ENCODE results near the gene PDE4D.

Gene PDE4D

DNA sequence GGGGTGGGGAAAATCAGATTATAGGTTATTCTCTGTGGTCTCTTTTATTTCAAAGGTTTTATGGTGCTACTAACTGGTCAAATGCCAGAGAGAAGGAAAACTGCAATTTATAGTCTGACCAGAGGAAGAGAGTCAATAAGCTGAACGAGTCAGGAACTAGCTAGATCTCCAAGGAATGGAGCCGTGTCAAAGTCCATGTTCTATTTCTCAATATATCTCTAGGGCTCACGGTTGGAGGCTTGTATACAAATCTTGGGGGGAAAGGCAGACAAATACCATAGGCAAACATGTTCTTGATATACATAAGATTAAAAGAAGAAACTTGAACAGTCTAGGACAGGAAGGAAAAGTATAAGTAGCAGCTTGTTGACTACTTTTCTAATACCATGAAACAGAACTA is 627.1 kb downstream of the PDE4D start:
- TF ChIP-seq SPI1 (IDR thresholded peaks at IDR 0.05; ENCODE audit: low read depth, low read length) (no peak), PAX5 (IDR thresholded peaks at IDR 0.05; ENCODE audit: insufficient read depth, low read length, severe bottlenecking) (no peak), TAF1 (IDR thresholded peaks at IDR 0.05; ENCODE audit: low read depth, low read length) (no peak), POLR2AphosphoS5 (IDR thresholded peaks at IDR 0.05; ENCODE audit: low read depth, low read length) (no peak), POLR2A (IDR thresholded peaks at IDR 0.05; ENCODE audit: low read depth, low read length) (no peak), POU2F2 (IDR thresholded peaks at IDR 0.05; ENCODE audit: low read depth, low read length) (no peak)

DNA sequence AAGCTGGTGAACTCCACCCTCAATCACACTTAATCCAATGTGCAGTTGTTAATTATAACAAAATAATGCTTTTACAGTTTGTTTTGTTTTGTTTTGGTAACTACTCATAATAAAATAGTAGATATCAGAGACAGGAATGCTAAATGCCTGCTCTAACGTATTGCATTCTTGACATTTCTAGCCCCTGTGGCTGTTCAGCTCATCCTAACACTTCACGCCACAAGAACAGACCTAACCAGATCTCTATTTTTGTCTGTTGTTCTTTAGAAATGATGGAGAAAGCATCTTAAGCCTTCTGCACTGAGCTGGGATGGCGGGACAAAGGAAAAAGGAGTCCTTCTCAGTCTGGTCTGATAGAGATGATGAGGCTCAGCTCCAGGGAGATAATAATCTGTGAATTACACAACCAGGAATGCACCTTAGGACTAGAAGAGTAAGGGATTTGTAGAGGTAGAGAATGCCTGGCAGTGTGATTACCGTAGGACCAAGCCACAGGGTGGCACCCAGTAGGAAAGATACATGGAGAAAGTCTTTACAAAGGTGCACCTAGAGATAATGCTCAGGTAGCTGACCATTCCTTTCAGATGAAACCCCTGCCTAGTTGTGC is 628.8 kb downstream of the PDE4D start:
- DNase-seq (ENCODE audit: insufficient read length, low spot score) (no peak), FAIRE-seq (no peak)
- TF ChIP-seq PAX5 (IDR thresholded peaks at IDR 0.05; ENCODE audit: insufficient read depth, low read length, severe bottlenecking) (no peak), POLR2AphosphoS5 (IDR thresholded peaks at IDR 0.05; ENCODE audit: low read depth, low read length) (no peak), POU2F2 (IDR thresholded peaks at IDR 0.05; ENCODE audit: low read depth, low read length) (no peak), POLR2A (IDR thresholded peaks at IDR 0.05; ENCODE audit: low read depth, low read length) (no peak), TAF1 (IDR thresholded peaks at IDR 0.05; ENCODE audit: low read depth, low read length) (no peak)

More for the DNA sequence above, 627.1 kb downstream of the PDE4D start:
- no peak for DNase-seq (ENCODE audit: insufficient read length, low spot score)
- no peak for FAIRE-seq

DNA sequence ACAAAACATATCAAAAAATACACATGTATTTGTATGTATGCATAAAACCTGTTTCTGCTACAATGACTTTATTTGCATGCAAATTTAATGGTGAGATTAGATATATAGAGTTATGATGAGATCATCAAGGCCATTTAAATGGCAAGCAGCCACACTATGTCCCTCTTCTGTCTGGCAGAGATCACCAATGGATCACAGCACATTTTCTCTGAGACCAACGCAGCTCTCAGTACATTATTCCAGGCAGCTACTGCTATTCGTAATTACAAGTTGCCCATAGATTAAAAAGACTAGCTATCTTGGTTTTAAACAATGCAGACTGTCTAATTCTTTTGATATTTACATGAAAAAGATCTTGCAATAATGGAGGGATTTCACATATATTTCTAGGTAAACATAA is 629.5 kb downstream of the PDE4D start:
- TF ChIP-seq SPI1 (IDR thresholded peaks at IDR 0.05; ENCODE audit: low read depth, low read length) (no peak), POLR2A (IDR thresholded peaks at IDR 0.05; ENCODE audit: low read depth, low read length) (no peak), POU2F2 (IDR thresholded peaks at IDR 0.05; ENCODE audit: low read depth, low read length) (no peak), PAX5 (IDR thresholded peaks at IDR 0.05; ENCODE audit: insufficient read depth, low read length, severe bottlenecking) (no peak), POLR2AphosphoS5 (IDR thresholded peaks at IDR 0.05; ENCODE audit: low read depth, low read length) (no peak), TAF1 (IDR thresholded peaks at IDR 0.05; ENCODE audit: low read depth, low read length) (no peak)
- FAIRE-seq (no peak), DNase-seq (ENCODE audit: insufficient read length, low spot score) (no peak)

DNA sequence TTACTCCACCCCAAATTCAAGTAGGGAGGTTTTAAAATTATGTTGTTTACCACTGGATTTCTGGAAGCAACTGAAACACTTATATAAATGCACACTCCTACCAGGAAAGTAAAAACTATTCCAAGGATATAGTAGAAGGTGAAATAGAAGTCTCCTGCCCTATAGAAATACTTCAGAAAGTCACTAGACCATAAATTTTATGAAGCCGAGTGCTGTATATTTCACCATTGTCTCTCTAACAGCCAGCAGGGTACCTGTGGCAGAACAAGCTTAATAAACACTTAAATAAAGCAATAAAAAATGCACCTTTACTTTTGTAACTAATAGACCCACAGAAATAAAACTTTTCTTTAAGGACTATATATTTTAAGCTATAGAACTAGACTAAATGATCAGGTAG is 631.6 kb downstream of the PDE4D start:
- FAIRE-seq (no peak), DNase-seq (ENCODE audit: insufficient read length, low spot score) (no peak)
- TF ChIP-seq POLR2A (IDR thresholded peaks at IDR 0.05; ENCODE audit: low read depth, low read length), result no peak
- no peak for TF ChIP-seq PAX5 (IDR thresholded peaks at IDR 0.05; ENCODE audit: insufficient read depth, low read length, severe bottlenecking)
- no peak for TF ChIP-seq SPI1 (IDR thresholded peaks at IDR 0.05; ENCODE audit: low read depth, low read length)
- TF ChIP-seq POLR2AphosphoS5 (IDR thresholded peaks at IDR 0.05; ENCODE audit: low read depth, low read length), result no peak

DNA sequence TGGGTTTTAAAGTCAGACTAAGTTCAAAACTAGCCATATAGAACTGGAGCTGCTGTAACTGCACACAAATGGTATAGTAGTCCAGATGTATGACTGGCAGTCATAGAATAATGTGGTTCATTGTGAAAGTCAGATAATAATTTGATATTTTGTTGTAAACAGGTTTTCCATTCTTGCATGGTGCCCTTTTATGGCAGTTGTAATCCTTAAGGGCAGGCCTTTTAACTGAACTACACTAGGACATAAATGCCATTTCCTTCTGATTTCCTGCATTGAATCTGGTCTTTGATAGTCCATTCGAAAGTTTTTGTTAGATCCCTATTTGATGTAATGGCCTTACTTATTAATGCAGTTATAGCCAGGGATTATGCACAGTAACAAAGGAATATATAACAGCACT is 632.6 kb downstream of the PDE4D start:
- no peak for TF ChIP-seq SPI1 (IDR thresholded peaks at IDR 0.05; ENCODE audit: low read depth, low read length)
- TF ChIP-seq TAF1 (IDR thresholded peaks at IDR 0.05; ENCODE audit: low read depth, low read length), result no peak
- no peak for TF ChIP-seq POLR2A (IDR thresholded peaks at IDR 0.05; ENCODE audit: low read depth, low read length)
- TF ChIP-seq POU2F2 (IDR thresholded peaks at IDR 0.05; ENCODE audit: low read depth, low read length), result no peak
- no peak for TF ChIP-seq PAX5 (IDR thresholded peaks at IDR 0.05; ENCODE audit: insufficient read depth, low read length, severe bottlenecking)
- TF ChIP-seq POLR2AphosphoS5 (IDR thresholded peaks at IDR 0.05; ENCODE audit: low read depth, low read length), result no peak
- FAIRE-seq (no peak), DNase-seq (ENCODE audit: insufficient read length, low spot score) (no peak)

DNA sequence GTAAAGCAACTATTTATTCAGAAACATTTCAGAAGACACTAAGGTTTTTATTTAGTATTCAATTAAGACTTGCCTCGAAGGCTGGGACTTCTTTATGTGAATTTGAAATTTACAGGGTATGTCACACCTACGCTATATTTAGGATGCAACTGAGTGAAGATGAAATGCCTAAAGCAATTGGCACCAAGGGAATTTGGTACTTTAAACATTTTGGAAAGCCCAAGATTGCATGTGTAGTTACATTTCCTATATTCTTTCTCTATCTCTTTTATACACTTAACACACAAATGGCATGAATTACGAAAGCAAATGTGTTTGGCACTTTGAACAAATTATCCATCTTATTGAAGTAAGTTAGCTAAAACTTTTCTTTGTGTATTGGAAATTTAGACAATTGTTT is 633.3 kb downstream of the PDE4D start:
- TF ChIP-seq PAX5 (IDR thresholded peaks at IDR 0.05; ENCODE audit: insufficient read depth, low read length, severe bottlenecking) (no peak), POLR2A (IDR thresholded peaks at IDR 0.05; ENCODE audit: low read depth, low read length) (no peak), POLR2AphosphoS5 (IDR thresholded peaks at IDR 0.05; ENCODE audit: low read depth, low read length) (no peak), POU2F2 (IDR thresholded peaks at IDR 0.05; ENCODE audit: low read depth, low read length) (no peak), TAF1 (IDR thresholded peaks at IDR 0.05; ENCODE audit: low read depth, low read length) (no peak), SPI1 (IDR thresholded peaks at IDR 0.05; ENCODE audit: low read depth, low read length) (no peak)
- DNase-seq (ENCODE audit: insufficient read length, low spot score) (no peak), FAIRE-seq (no peak)

DNA sequence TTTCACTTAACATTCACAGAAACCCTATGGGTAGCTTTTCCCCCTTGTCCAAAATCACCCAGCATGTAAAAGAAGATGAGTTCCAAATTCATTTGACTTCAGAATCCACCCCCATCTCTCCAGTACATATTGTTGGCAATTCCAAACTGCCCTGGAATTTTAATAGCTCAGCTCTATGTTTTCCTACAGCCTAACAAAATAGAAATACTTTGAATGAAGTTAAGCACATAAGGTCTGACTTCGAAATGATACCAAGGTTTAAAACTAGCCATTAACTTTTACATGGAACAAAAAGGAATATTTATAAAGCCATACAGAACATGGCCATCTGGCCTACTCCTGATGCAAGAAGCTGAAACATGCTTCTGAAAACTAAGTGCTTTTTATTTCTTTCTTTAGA is 634.3 kb downstream of the PDE4D start:
- TF ChIP-seq POLR2AphosphoS5 (IDR thresholded peaks at IDR 0.05; ENCODE audit: low read depth, low read length) (no peak), SPI1 (IDR thresholded peaks at IDR 0.05; ENCODE audit: low read depth, low read length) (no peak), POU2F2 (IDR thresholded peaks at IDR 0.05; ENCODE audit: low read depth, low read length) (no peak), POLR2A (IDR thresholded peaks at IDR 0.05; ENCODE audit: low read depth, low read length) (no peak), PAX5 (IDR thresholded peaks at IDR 0.05; ENCODE audit: insufficient read depth, low read length, severe bottlenecking) (no peak), TAF1 (IDR thresholded peaks at IDR 0.05; ENCODE audit: low read depth, low read length) (no peak)
- DNase-seq (ENCODE audit: insufficient read length, low spot score) (no peak), FAIRE-seq (no peak)

DNA sequence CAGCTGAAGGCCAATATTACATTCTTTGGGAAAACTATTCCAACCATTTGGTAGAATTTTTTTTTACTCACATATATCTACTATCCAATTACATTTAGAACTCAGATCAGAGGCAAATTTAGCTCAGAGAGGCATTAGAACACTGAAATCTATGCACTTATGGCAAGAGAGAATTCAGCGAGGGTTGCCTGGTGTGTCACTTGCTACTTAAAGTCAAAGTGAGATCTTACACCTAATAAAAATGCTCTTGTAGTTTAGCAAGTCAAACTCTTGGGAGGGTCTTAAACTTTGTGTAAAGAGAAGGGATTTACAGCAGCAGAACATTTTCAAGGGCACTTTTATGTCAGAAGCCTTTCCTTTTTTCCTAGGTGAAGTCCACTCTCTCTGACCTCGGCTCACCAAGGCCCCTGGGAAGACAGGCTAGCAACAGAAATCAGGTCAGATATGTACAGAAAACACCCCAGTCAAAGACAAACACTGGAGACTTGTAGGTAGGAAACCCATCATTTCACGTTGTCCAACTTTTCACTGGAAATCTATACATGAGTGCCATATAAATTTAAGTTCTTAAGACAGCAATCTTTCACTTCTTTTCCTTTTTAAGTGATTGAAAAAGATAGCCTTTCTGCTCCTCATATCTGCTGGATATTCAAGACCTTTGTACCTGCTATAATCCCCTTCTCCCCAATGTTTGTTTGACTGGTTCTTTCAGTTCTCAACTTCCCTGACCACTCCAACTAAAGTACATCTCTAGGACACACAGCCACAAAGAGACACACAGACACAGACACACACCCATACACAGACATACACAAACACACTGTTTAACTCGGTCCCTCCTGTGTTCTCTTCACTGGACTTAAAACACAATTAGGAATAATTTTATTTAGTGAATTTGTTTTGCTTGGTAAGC is 635.8 kb downstream of the PDE4D start:
- FAIRE-seq (no peak), DNase-seq (ENCODE audit: insufficient read length, low spot score) (no peak)
- TF ChIP-seq POLR2A (IDR thresholded peaks at IDR 0.05; ENCODE audit: low read depth, low read length) (no peak), POU2F2 (IDR thresholded peaks at IDR 0.05; ENCODE audit: low read depth, low read length) (no peak), TAF1 (IDR thresholded peaks at IDR 0.05; ENCODE audit: low read depth, low read length) (no peak), PAX5 (IDR thresholded peaks at IDR 0.05; ENCODE audit: insufficient read depth, low read length, severe bottlenecking) (no peak), SPI1 (IDR thresholded peaks at IDR 0.05; ENCODE audit: low read depth, low read length) (no peak)

DNA sequence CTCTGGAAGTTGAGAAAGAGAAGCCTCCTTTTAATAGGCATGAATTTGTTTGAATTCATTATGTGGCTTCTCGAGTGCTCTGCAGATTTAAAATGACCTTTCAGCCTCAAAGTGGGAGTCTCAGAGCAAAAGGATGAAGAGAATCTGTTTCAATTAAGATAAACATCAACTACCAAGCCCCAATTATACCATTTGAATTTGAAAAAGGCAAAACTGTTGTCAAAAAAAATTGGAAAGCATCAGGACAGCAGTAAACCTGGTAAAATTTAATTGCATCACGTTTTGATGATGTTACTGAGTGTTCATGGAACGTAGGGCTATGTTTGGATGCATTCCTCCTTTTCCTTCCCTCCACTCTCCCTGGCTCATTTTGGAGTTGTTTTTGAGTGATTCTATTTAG is 637.2 kb downstream of the PDE4D start:
- no peak for FAIRE-seq
- TF ChIP-seq POU2F2 (IDR thresholded peaks at IDR 0.05; ENCODE audit: low read depth, low read length), result no peak
- TF ChIP-seq SPI1 (IDR thresholded peaks at IDR 0.05; ENCODE audit: low read depth, low read length), result no peak
- no peak for TF ChIP-seq TAF1 (IDR thresholded peaks at IDR 0.05; ENCODE audit: low read depth, low read length)
- TF ChIP-seq PAX5 (IDR thresholded peaks at IDR 0.05; ENCODE audit: insufficient read depth, low read length, severe bottlenecking), result no peak
- TF ChIP-seq POLR2AphosphoS5 (IDR thresholded peaks at IDR 0.05; ENCODE audit: low read depth, low read length), result no peak
- TF ChIP-seq POLR2A (IDR thresholded peaks at IDR 0.05; ENCODE audit: low read depth, low read length), result no peak

More for the DNA sequence above, 637.2 kb downstream of the PDE4D start:
- DNase-seq (ENCODE audit: insufficient read length, low spot score), result no peak
